PC-9 (cell line): ENCODE data around the gene PRKG1. TPM values are rescaled to one million over a fixed set of nuclear protein-coding genes. Genes with fewer than 3 reads are reported as not detected.

Experiments used
- BruUV-seq: library from RNA; stranded (reverse); fragments of 400-500 nt; replicated peaks from 2 replicates; lab custom pipeline; 2021; lab: Mats Ljungman, UMichigan
- CTCF ChIA-PET: fragments of 300-600 bp; sonication (Branson Sonifier 250); formaldehyde crosslinking; loops from one replicate; lab custom pipeline; 2022; ENCODE audit warnings: antibody characterized with exemption; lab: Charles Lee
- POLR2A ChIA-PET: fragments of 300-600 bp; sonication (Branson Sonifier 250); formaldehyde crosslinking; loops from one replicate; lab custom pipeline; 2022; ENCODE audit warnings: antibody characterized with exemption; ENCODE audit not compliant: unreplicated experiment; lab: Charles Lee
- DNase-seq, 2 experiments: peaks; one replicate each; pipeline versions ENCODE4 v3.0.0 to v3.0.0-alpha.2; 2015 to 2022; ENCODE audit warnings: mixed read lengths in 1 of 2
- H2AFZ ChIP-seq: fragments of 200-600 bp; sonication (generic); 2 replicates; pipeline ENCODE4 v1.8.1; 2017; ENCODE audit warnings: antibody characterized with exemption
- H3F3A ChIP-seq: fragments of 200-600 bp; sonication (generic); 2 replicates; pipeline ENCODE4 v1.8.1; 2017; ENCODE audit warnings: antibody characterized with exemption, mild to moderate bottlenecking, low read depth; ENCODE audit not compliant: insufficient read depth
- H3K27ac ChIP-seq: fragments of 200-600 bp; sonication (generic); 2 replicates; pipeline ENCODE4 v1.6.1; 2016; ENCODE audit warnings: mixed run types
- H3K27me3 ChIP-seq: fragments of 200-600 bp; sonication (generic); 2 replicates; pipeline ENCODE4 v1.6.1; 2016; ENCODE audit warnings: low read depth, mixed run types; ENCODE audit not compliant: insufficient read depth
- H3K36me3 ChIP-seq: fragments of 200-600 bp; sonication (generic); 2 replicates; pipeline ENCODE4 v1.6.1; 2016; ENCODE audit warnings: low read depth, mixed run types
- H3K4me1 ChIP-seq: fragments of 200-600 bp; sonication (generic); replicated peaks from 2 replicates; pipeline ENCODE4 v1.6.1; 2016; ENCODE audit warnings: mixed run types; ENCODE audit not compliant: insufficient read depth
- H3K4me2 ChIP-seq: fragments of 200-600 bp; sonication (generic); 2 replicates; pipeline ENCODE4 v1.6.1; 2017; ENCODE audit warnings: mixed run types
- H3K4me3 ChIP-seq: fragments of 200-600 bp; sonication (generic); 2 replicates; pipeline ENCODE4 v1.6.1; 2016; ENCODE audit warnings: mixed run types
- H3K79me2 ChIP-seq: fragments of 200-600 bp; sonication (generic); 2 replicates; pipeline ENCODE4 v1.6.1; 2017; ENCODE audit warnings: low read depth, mixed run types
- H3K9me2 ChIP-seq: fragments of 200-600 bp; sonication (generic); 2 replicates; pipeline ENCODE4 v1.8.1; 2017; ENCODE audit warnings: mild to moderate bottlenecking; ENCODE audit not compliant: insufficient read depth
- H3K9me3 ChIP-seq: fragments of 200-600 bp; sonication (generic); 2 replicates; pipeline ENCODE4 v1.8.1; 2016; ENCODE audit warnings: low read depth; ENCODE audit not compliant: insufficient read depth
- H4K20me1 ChIP-seq: fragments of 200-600 bp; sonication (generic); 2 replicates; pipeline ENCODE4 v1.8.1; 2017; ENCODE audit not compliant: insufficient read depth
- EZH2 ChIP-seq: fragments of 200-600 bp; sonication (generic); IDR thresholded peaks from 2 replicates; pipeline ENCODE4 v1.8.0; 2017; ENCODE audit warnings: antibody characterized with exemption, low read depth
- intact Hi-C: fragments of 100-400 bp; cut with micrococcal nuclease; formaldehyde crosslinking; loops from one replicate; pipeline ENCODE4 v1.10.0; 2022; ENCODE audit not compliant: unreplicated experiment
- total RNA-seq: library from RNA; stranded (reverse); gene quantifications from 2 replicates; pipeline ENCODE4 v1.2.3, GENCODE V29; 2021
- TF ChIP-seq, protein P1 (sequence below): fragments of 200-600 bp; sonication (generic); conservative IDR thresholded peaks from 2 replicates; pipeline ENCODE4 v1.6.1; 2017; ENCODE audit warnings: mixed run types, antibody characterized with exemption, mild to moderate bottlenecking, moderate library complexity

The PRKG1 gene
- total RNA-seq, 1 experiment from 2014 or later: 0.70 TPM

DNA sequence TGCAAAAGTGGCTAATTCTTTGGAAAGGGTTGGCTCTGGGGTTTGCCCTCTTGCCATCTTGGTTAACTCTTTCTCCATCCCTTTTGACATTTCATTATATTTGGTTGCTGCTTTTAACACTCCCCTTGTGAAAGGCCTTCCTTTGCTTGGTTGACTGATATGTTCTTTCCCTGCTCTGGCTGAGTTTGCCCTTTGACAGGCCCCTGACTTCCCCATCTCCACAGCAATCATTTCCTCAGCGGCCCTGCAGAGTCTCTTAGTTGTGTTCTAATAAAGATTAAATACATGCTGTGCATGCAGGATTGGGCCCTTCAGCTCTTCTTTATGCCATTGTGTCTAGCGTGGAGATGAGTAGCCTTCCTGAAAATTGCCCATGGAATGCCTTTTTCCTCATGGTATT lies 709.7 kb downstream of the PRKG1 start:
- H3K9me2 ChIP-seq: no peaks in the 10 kb centered on the region
- DNase-seq: no peak
- no peak overlapping the region for H2AFZ ChIP-seq
- no peaks in the 10 kb centered on the region for H4K20me1 ChIP-seq
- no peaks in the 10 kb centered on the region for H3K9me3 ChIP-seq
- H3K27me3 ChIP-seq: no peaks in the 10 kb centered on the region
- TF ChIP-seq, protein P1, sequence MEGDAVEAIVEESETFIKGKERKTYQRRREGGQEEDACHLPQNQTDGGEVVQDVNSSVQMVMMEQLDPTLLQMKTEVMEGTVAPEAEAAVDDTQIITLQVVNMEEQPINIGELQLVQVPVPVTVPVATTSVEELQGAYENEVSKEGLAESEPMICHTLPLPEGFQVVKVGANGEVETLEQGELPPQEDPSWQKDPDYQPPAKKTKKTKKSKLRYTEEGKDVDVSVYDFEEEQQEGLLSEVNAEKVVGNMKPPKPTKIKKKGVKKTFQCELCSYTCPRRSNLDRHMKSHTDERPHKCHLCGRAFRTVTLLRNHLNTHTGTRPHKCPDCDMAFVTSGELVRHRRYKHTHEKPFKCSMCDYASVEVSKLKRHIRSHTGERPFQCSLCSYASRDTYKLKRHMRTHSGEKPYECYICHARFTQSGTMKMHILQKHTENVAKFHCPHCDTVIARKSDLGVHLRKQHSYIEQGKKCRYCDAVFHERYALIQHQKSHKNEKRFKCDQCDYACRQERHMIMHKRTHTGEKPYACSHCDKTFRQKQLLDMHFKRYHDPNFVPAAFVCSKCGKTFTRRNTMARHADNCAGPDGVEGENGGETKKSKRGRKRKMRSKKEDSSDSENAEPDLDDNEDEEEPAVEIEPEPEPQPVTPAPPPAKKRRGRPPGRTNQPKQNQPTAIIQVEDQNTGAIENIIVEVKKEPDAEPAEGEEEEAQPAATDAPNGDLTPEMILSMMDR: no peak
- TF ChIP-seq EZH2: no peak
- H3K4me1 ChIP-seq: no peaks in the 10 kb centered on the region
- POLR2A ChIA-PET: interaction anchor here (0.7 kb wide), 1 partner anchor 825 kb away, joined by 8 read pairs; no protein-coding TSS in a partner anchor
- no peak overlapping the region for H3K27ac ChIP-seq
- H3K4me2 ChIP-seq: no peak overlapping the region
- H3K36me3 ChIP-seq: no peaks in the 10 kb centered on the region
- no peak overlapping the region for H3K4me3 ChIP-seq
- no peaks in the 10 kb centered on the region for H3F3A ChIP-seq
- intact Hi-C loops: no loop called here
- no peaks in the 10 kb centered on the region for H3K79me2 ChIP-seq
- BruUV-seq: no TSS peak
- CTCF ChIA-PET: no interaction called here

DNA sequence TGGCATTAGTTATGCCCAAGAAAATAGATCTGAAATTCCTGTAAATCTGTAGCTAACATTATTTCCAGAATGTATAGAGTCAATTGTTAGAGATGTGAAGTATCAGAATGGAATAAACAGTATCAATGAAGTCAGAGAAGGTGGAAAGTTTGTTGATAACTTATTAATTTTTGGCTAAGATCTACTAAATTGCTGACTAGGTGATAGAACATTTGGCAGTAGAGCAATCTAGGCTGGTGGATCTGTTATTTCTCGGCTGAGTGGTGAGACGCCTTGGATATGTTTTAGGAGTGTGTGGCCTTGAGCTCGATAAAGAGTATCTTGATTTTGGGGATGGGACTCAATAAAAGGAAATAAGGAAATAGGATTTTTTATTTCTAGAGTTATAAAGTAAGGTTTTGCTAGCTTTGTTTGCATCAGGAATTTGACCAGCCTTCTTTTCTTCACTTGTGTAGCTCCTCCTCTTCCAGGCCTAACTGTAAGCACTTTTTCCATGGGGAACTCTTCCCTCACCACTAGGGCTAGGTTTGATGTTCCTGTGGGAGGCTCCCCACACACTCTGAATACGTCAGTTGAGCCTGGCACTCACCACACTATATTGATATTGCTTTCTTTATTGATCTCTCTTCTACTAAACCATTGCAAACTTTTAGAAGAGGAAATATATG lies 711.9 kb downstream of the PRKG1 start:
- Histone ChIP-seq H4K20me1 (no peaks in the 10 kb centered on the region), H3K9me3 (no peaks in the 10 kb centered on the region), H3K27me3 (no peaks in the 10 kb centered on the region), H3K4me2 (no peak overlapping the region), H3K79me2 (no peaks in the 10 kb centered on the region), H3K4me1 (no peaks in the 10 kb centered on the region), H2AFZ (no peak overlapping the region), H3K36me3 (no peaks in the 10 kb centered on the region), H3K9me2 (no peaks in the 10 kb centered on the region; the same call in 1 of the 2 replicates), H3K4me3 (no peak overlapping the region), H3K27ac (no peak overlapping the region), H3F3A (no peaks in the 10 kb centered on the region)
- BruUV-seq: no TSS peak
- POLR2A ChIA-PET: no interaction called here
- no peak for DNase-seq
- CTCF ChIA-PET: interaction anchor here (0.9 kb wide), 1 partner anchor 20 kb away, joined by 4 read pairs; no protein-coding TSS in a partner anchor
- TF ChIP-seq, protein P1: no peak
- no peak for TF ChIP-seq EZH2
- intact Hi-C loops: no loop called here

DNA sequence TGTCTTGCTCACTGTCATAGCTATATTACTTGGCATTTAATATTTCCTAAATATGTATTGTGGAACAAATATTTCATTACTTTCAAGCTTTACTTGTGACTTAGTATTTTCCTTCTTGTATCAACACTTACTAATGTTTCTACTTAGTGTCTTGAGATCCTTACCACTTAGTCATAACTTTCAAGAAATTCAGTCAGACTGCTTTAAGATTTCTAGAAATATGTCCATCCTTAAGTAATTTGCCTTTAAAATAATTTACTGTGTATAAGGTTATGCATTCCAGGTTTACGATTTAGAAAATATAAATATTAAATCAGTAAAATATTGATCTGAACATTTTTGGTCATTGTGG lies 712.4 kb downstream of the PRKG1 start:
- no TSS peak for BruUV-seq
- ChIA-PET CTCF (no interaction called here), POLR2A (no interaction called here)
- no peaks in the 10 kb centered on the region for H4K20me1 ChIP-seq
- no peak overlapping the region for H3K4me2 ChIP-seq
- DNase-seq: no peak
- H3K9me3 ChIP-seq: no peaks in the 10 kb centered on the region
- no peak overlapping the region for H2AFZ ChIP-seq
- no peaks in the 10 kb centered on the region for H3F3A ChIP-seq
- H3K79me2 ChIP-seq: no peaks in the 10 kb centered on the region
- no peaks in the 10 kb centered on the region; the same call in 1 of the 2 replicates for H3K9me2 ChIP-seq
- H3K27me3 ChIP-seq: no peaks in the 10 kb centered on the region
- no peak overlapping the region for H3K4me3 ChIP-seq
- intact Hi-C loops: no loop called here
- H3K36me3 ChIP-seq: no peaks in the 10 kb centered on the region
- no peak overlapping the region for H3K27ac ChIP-seq
- no peaks in the 10 kb centered on the region for H3K4me1 ChIP-seq
- TF ChIP-seq, protein P1: no peak
- no peak for TF ChIP-seq EZH2
